Motor neuron (in vitro differentiated cells): ENCODE measurements around the gene TRPC4AP. TPM values are rescaled to one million over a fixed set of nuclear protein-coding genes. Genes with fewer than 3 reads are reported as not detected.
"Not testable (repeated sequence)": the region's sequence is repeated elsewhere in the genome, so short reads cannot be mapped to it uniquely, and the experiment has no call there.

Source experiments
- ATAC-seq, 8 experiments: fragments of 200-7000 bp; cut with Tn5 transposase; replicated peaks in 6 of 8; 2 replicates each; pipeline ENCODE4 v1.8.0; 2021; ENCODE audit warnings: mild to moderate bottlenecking in 8 of 8, moderate library complexity in 8 of 8
- H3K27ac ChIP-seq, 2 donors: fragments of 250-450 bp; sonication (Bioruptor Pico); 2 replicates each; pipeline ENCODE4 v1.9.0; 2021; ENCODE audit warnings: antibody characterized with exemption in 2 of 2, mild to moderate bottlenecking in 2 of 2, moderate library complexity in 1 of 2
- H3K4me1 ChIP-seq, 2 donors: fragments of 250-450 bp; sonication (Bioruptor Pico); replicated peaks in 1 of 2; 2 replicates each; pipeline ENCODE4 v1.6.1; 2021; ENCODE audit warnings: antibody characterized with exemption in 2 of 2, mild to moderate bottlenecking in 2 of 2, moderate library complexity in 1 of 2
- H3K4me3 ChIP-seq, 5 donors: fragments of 250-450 bp; sonication (Bioruptor Pico); 2 replicates each; pipeline ENCODE4 v1.9.0; 2021; ENCODE audit warnings: antibody characterized with exemption in 5 of 5, mild to moderate bottlenecking in 5 of 5, moderate library complexity in 4 of 5
- WGBS, 10 experiments: fragments of 450-650 bp; shearing (Covaris generic); methylation state at CpG; one replicate each; pipeline ENCODE4 v1.0.0; 2022; 5-methylcytosine and 5-hydroxymethylcytosine counted together
- in situ Hi-C, 9 experiments: fragments of 400-800 bp; cut with MboI; loops; one replicate each; pipeline ENCODE4 v1.15.0; 2021; ENCODE audit warnings: low sequenced_read_pairs in 9 of 9, low pct_unique_long_range_greater_than_20kb in 2 of 9; ENCODE audit not compliant: unreplicated experiment in 9 of 9
- total RNA-seq, 8 experiments: library from RNA; unstranded; fragments of 300-600 nt; gene quantifications; 2 replicates each; pipeline versions ENCODE4 v1.2.3 to v1.2.4, GENCODE V29; 2022

Gene TRPC4AP
- total RNA-seq, 8 experiments from 2014 or later = 39.2 to 65.1 (median 48.1) TPM

DNA sequence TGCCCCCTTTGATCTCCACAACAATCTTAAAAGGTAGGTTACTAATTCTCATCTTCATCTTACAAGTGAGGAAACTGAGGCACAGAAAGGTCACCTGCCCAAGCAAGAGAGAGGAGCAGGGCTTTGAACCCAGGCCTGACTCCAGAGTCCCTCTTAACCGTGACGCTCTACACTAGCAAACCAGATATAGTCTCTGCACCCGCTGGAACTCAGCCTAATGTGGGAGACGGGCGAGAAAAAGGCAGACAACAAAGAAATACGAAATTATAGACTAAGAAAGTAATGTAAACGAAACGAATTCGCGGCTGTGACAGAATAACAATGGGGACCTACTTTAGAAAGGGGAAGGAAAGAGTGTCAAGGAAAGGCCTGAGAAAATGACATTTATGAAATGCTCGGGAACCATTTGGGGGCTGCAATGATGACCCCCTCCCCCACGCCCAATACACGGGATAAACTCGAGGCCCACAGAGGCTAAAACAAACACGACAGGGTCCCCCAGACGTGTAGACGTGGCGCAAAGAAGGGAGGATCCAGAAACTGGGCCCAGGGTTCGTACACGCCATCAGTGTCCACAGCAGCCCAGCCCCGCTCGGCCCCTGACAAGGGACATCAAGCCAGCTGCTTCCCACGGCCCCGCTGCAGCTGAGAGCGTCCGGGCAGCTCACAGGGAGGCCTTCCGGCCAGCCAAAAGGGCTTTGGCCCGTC lies 637 bp downstream of the TRPC4AP start:
- peak in 6 of 8 experiments; percentile 51 to 59 (median 52) for ATAC-seq
- peak overlapping the region; percentile 89 to 92 for H3K27ac ChIP-seq
- peak overlapping the region; percentile 64 to 95 (median 73) for H3K4me3 ChIP-seq
- WGBS, 10 experiments = 0 to 10% (median 1%) methylated on average over 1 to 12 of the region's 28 CpGs; no CpG with 5 or more reads in 1 of the 10 experiments
- in situ Hi-C loops = no loop called here
- H3K4me1 ChIP-seq = peaks cover 10% of the 10 kb centered on the region in 2 donors

DNA sequence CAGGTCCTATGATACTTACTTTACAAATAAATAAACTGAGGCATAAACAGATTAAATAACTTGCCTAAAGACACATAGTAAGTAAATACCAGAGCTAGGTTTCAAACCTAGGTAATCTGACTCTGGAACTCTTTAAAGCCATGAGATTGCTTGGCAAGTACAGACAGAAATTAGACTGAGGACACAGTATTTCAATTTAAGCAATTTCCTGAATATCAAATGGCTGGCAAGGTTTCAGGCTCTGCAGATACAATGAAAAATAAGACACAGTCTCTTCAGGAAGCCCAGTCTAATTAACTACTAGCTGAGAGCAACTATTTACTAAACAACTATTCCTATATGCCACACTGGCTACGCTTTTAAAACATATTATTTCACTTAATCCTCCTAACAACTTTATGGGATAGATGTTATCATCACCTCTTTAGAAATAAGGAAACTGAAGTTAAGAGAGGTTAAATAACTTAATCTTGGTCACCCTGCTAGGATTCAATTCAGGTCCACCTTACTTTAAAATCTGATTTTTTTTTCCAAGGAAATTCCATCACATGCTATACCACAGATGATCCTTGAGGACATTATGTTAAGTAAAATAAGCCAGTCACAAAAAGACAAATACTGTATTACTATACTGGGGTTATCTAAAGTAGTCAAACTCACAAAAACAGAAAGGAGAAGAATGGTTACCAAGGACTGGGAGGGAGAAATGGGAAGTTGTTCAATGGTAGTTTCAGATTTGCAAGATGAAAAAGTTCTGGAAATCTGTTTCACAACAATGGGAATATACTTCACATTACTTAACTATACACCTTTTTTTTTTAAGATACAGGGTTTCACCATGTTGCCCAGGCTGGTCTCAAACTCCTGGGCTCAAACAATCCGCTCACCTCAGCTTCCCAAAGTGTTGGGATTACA lies 4.1 kb downstream of the TRPC4AP start:
- WGBS, 10 experiments = 36 to 100% (median 94%) methylated on average over 1 to 2 of the region's 2 CpGs; no CpG with 5 or more reads in 4 of the 10 experiments
- Histone ChIP-seq H3K4me3 (no peak overlapping the region), H3K4me1 (peaks cover 10% of the 10 kb centered on the region in 2 donors), H3K27ac (no peak overlapping the region)
- no peak for ATAC-seq
- in situ Hi-C loops = no loop called here

DNA sequence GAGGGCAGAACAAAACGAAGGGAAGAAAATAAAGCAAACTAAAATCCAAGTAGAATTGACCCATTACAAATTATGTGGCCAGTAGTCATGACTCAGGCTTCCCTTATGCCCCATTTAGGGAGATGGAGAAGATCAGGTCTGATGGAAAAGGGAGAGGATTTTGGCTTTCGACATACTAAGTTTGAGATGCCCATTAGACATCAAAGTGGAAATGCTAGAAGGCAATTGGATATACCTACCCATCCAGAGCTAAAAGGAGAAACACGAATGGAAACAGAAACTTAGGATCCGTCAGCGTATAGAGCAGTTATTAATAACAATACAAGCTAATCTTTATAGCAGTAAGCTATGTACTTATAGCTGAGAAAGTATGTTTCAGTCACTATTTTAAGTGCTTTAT lies 4.8 kb downstream of the TRPC4AP start:
- no peak for ATAC-seq
- no peak overlapping the region for H3K27ac ChIP-seq
- H3K4me3 ChIP-seq = no peak overlapping the region
- peaks cover 7% of the 10 kb centered on the region in 2 donors for H3K4me1 ChIP-seq
- WGBS, 10 experiments = 58 to 100% (median 90%) methylated on average over 1 to 5 of the region's 5 CpGs; no CpG with 5 or more reads in 1 of the 10 experiments
- in situ Hi-C loops = no loop called here

DNA sequence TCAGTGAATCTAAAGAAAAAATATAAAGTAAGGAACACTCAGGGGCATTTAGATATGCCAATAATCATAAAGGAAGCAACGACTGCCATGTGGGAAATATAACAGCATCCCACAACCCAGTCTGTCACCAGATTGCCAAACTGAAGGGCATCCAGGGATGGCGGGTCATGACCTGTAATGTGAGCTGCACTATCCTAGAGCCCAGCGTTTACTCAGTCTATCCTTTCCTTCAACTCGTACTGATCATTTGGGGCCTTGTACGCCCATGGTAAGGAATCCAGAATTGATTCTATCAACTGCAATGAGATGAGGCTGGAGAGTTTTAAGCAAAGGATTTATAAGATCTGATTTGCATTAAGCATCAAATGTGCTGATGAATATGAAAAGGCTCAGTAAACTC lies 5.3 kb downstream of the TRPC4AP start:
- H3K4me1 ChIP-seq = peaks cover 7% of the 10 kb centered on the region in 2 donors
- in situ Hi-C loops = no loop called here
- ATAC-seq = no peak
- H3K4me3 ChIP-seq = no peak overlapping the region
- H3K27ac ChIP-seq = no peak overlapping the region
- WGBS, 10 experiments = 51 to 93% (median 87%) methylated on average over 1 to 5 of the region's 5 CpGs; no CpG with 5 or more reads in 2 of the 10 experiments

DNA sequence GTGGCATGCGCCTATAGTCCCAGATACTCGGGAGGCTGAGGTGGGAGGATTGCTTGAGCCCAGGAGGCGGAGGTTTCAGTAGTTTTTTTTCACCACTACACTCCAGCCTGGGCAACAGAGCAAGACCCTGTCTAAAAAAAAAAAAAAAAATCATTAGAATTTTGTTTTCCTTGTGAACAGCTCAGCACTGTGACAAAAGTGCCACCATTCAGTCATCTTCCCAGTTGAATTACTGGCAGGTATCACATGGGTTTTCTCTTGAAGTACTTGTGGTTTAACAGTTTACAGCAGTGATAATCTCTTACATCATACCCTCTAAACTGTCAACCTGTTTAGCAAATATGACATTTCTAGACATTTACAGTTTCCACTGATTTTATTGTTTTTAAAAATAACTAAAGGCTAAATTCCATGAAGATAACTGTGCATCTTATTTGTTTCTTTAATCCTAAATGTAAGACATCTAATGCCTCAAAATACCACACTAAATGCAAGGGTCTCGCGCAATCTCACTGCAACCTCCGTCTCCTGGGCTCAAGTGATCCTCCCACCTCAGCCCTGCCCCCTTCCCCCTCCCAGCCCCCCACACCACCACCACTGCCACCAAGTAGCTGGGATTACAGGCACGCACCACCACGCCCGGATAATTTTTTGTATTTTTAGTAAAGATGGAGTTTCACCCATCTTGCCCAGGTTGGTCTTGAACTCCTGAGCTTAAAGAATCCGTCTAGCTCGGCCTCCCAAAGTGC lies 7.0 kb downstream of the TRPC4AP start:
- no peak for ATAC-seq
- 89 to 100% (median 100%) methylated on average over 1 to 5 of the region's 11 CpGs; no CpG with 5 or more reads in 3 of the 10 experiments for WGBS, 10 experiments

DNA sequence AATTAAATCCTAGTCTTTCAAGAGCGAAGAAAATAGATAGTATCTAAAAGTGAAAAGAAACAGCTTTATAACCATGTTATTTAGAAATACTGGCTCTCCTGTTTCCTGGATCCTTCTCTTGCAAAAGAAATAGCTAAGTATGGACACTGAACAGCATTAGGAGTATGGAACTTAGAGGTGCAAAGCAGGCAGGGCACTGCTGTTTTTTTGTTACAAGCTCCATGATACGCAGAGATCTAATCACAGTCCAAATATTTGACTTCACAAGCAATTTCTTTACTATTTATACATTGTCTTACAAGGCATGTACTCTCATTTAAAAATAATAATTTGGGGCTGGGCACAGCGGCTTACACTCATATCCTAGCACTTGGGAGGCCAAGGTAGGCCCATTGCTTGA lies 7.6 kb downstream of the TRPC4AP start:
- WGBS, 10 experiments = 91 to 100% (median 100%) methylated on average over 1 to 3 of the region's 3 CpGs; no CpG with 5 or more reads in 2 of the 10 experiments
- Histone ChIP-seq H3K27ac (no peak overlapping the region), H3K4me1 (no peaks in the 10 kb centered on the region), H3K4me3 (no peak overlapping the region)
- in situ Hi-C loops = no loop called here
- no peak for ATAC-seq

More for the DNA sequence above, 7.0 kb downstream of the TRPC4AP start:
- Histone ChIP-seq H3K4me1 (no peaks in the 10 kb centered on the region), H3K4me3 (no peak overlapping the region), H3K27ac (no peak overlapping the region)
- in situ Hi-C loops = no loop called here

DNA sequence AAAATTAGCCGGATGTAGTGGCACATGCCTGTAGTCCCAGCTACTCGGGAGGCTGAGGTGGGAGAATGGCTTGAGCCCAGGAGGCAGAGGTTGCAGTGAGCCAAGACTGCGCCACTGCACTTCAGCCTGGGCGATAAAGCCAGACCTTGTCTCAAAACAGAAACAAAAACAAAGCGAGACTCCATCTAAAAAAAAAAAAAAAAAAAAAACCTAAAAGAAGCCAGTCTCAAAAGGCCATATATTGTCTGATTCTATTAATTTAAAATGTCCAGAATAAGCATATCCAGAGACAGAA lies 12.3 kb downstream of the TRPC4AP start:
- H3K4me1 ChIP-seq, in situ Hi-C loops, H3K4me3 ChIP-seq, H3K27ac ChIP-seq, ATAC-seq: not testable (repeated sequence)
- WGBS, 10 experiments = 54 to 100% (median 82%) methylated on average over 1 to 5 of the region's 5 CpGs; no CpG with 5 or more reads in 1 of the 10 experiments

DNA sequence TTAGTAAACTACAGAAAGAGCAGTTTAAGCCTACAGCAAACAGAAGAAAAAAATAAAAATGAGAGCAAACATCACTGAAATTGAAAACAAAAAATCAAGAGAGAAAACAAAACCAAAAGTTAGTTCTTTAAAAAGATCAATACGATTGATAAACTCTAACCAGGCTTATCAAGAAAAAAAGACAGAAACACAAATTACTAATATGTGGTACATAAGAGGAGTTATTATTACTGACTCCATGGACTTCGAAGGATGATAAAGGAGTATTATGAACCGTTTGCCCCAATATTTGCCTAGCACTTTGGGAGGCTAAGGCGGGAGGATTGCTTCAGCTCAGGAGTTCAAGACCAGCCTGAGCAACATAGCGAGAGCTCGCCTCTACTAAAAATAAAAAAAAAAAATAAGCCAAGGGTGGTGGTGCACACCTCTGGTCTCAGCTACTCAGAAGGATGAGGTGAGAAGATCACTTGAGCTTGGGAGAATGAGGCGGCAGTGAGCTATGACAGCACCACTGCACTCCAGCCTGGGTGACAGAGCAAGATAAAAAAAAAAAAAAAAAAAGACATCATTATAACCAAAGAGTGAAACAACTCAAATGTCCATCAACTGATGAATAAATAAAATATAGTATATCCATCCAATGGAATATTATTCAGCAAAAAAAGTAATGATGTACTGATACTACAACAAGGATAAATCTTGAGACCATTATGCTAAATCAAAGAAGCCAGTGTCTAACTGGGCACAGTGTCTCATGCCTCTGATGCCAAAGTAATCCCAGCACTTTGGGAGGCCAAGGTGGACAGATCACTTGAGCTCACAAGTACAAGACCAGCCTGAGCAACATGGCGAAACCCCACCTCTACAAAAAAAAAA lies 12.9 kb downstream of the TRPC4AP start:
- Histone ChIP-seq H3K4me1 (no peaks in the 10 kb centered on the region), H3K4me3 (no peak overlapping the region), H3K27ac (no peak overlapping the region)
- 74 to 100% (median 94%) methylated on average over 1 to 8 of the region's 8 CpGs for WGBS, 10 experiments
- in situ Hi-C loops = no loop called here
- ATAC-seq = no peak

DNA sequence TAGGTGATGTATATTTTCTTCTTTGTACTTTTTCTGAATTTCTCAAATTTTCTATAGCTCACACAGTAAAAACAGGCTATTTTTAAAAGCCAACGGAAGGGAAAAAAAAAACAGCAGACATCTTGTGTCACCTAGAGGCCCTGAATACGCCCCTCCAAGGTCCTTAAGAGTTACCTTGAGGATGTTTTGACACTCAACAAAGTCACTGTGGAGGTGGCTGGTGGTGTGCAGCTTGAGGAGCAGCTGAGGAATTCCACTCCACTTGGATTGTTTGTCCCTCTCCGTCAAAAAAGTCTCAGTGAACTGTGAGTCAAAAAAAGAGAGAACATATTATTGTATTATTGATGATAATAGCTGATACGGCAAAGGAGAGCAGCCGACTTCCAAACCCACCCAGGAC lies 14.7 kb downstream of the TRPC4AP start:
- WGBS, 10 experiments = 67 to 100% (median 94%) methylated on average over 1 to 5 of the region's 5 CpGs
- Histone ChIP-seq H3K27ac (no peak overlapping the region), H3K4me1 (no peaks in the 10 kb centered on the region), H3K4me3 (no peak overlapping the region)
- ATAC-seq = no peak
- in situ Hi-C loops = no loop called here

DNA sequence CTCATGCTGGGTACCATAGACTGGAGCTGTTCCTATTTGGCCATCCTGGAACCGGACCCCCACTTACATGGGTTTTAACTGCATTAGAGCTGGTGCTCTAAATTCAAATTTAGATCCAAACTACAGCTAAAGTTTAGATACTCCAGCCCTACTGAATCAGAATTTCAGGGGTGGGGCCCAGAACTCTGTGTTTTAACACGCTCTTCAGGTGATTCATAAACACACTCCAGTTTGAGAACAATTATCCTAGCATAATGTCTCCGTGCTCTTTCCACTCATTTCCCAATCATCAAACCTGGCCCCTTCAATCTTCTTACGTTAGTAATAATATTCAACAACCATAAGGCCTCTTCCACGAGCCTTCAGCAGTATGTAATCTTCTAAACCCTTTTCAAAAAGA lies 15.3 kb downstream of the TRPC4AP start:
- no peak for ATAC-seq
- H3K4me1 ChIP-seq = no peaks in the 10 kb centered on the region
- H3K4me3 ChIP-seq = no peak overlapping the region
- WGBS, 10 experiments = 83 to 100% (median 100%) methylated on average over 2 to 5 of the region's 5 CpGs; no CpG with 5 or more reads in 1 of the 10 experiments
- H3K27ac ChIP-seq = no peak overlapping the region
- in situ Hi-C loops = no loop called here

DNA sequence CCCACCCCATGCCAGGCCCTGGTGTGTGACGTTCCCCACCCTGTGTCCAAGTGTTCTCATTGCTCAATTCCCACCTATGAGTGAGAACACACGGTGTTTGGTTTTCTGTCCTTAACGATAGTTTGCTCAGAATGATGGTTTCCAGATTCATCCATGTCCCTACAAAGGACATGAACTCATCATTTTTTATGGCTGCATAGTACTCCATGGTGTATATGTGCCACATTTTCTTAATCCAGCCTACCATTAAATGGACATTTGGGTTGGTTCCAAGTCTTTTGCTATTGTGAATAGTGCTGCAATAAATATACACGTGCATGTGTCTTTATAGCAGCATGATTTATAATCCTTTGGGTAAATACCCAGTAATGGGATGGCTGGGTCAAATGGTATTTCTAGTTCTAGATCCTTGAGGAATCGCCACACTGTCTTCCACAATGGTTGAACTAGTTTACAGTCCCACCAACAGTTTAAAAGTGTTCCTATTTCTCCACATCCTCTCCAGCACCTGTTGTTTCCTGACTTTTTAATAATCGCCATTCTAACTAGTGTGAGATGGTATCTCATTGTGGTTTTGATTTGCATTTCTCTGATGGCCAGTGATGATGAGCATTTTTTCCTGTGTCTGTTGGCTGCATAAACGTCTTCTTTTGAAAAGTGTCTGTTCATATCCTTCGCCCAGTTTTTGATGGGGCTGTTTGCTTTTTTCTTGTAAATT lies 21.0 kb downstream of the TRPC4AP start:
- in situ Hi-C loops, H3K27ac ChIP-seq, H3K4me1 ChIP-seq, ATAC-seq, H3K4me3 ChIP-seq: not testable (repeated sequence)
- 30 to 97% methylated on average over 2 to 3 of the region's 8 CpGs; no CpG with 5 or more reads in 8 of the 10 experiments for WGBS, 10 experiments

DNA sequence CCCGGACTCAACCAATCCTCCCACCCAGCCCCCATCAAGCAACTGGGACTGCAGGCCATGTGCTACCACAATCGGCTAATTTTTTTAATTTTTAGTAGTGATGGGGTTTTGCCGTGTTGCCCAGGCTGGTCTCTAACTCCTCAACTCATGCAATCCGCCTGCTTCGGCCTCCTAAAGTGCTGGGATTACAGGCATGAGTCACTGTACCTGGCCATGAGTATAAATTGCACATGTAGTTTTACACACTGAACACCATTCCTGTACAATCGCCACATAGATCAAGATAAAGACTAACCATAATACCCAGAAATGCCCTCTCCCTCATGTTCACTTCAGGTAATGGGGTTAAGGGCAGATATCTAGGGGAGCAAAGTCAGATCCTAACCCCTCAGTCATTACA lies 26.4 kb downstream of the TRPC4AP start:
- in situ Hi-C loops = no loop called here
- Histone ChIP-seq H3K27ac (no peak overlapping the region), H3K4me3 (no peak overlapping the region), H3K4me1 (peaks cover 4 to 20% of the 10 kb centered on the region in 2 donors)
- 60 to 100% (median 92%) methylated on average over 1 to 6 of the region's 6 CpGs; no CpG with 5 or more reads in 3 of the 10 experiments for WGBS, 10 experiments
- no peak for ATAC-seq
